CD4-positive, CD25-positive, alpha-beta regulatory T cell (primary cell): Measurements from ENCODE around the gene C11orf91. TPM values are rescaled to one million over a fixed set of nuclear protein-coding genes. Genes with fewer than 3 reads are reported as not detected.

Source experiments
- ATAC-seq, 2 donors: fragments of 150-1000 bp; cut with Tn5 transposase; one replicate each; pipeline ENCODE4 v1.10.0; 2021; ENCODE audit warnings: low read depth in 2 of 2, moderate number of reproducible peaks in 2 of 2, moderate library complexity in 1 of 2
- DNase-seq, 3 donors: peaks; one replicate each; pipeline versions ENCODE4 v3.0.0 to v3.0.0-alpha.2; 2012 to 2022; ENCODE audit warnings: mixed read lengths in 1 of 3
- H3K27ac ChIP-seq: one replicate; pipeline ENCODE4 v1.7.0; 2013; ENCODE audit warnings: mild to moderate bottlenecking, low read length; ENCODE audit not compliant: insufficient read depth, poor library complexity, severe bottlenecking
- H3K27me3 ChIP-seq: one replicate; pipeline ENCODE4 v1.7.0; 2013; ENCODE audit warnings: low read length; ENCODE audit not compliant: control insufficient read depth, insufficient read depth
- H3K36me3 ChIP-seq: one replicate; pipeline ENCODE4 v1.7.0; 2013; ENCODE audit warnings: mild to moderate bottlenecking, low read length, moderate library complexity; ENCODE audit not compliant: control insufficient read depth, insufficient read depth
- H3K4me1 ChIP-seq: 2 replicates; pipeline ENCODE4 v1.7.0; 2013; ENCODE audit warnings: mild to moderate bottlenecking, low read length; ENCODE audit not compliant: insufficient read depth, control insufficient read depth, poor library complexity, severe bottlenecking
- H3K4me3 ChIP-seq: one replicate; pipeline ENCODE4 v1.7.0; 2013; ENCODE audit warnings: low read depth, mild to moderate bottlenecking, low read length, moderate library complexity
- H3K9me3 ChIP-seq, 2 experiments: 1 replicate in 1 of 2; 2 replicates in 1 of 2; pipeline ENCODE4 v1.7.0; 2013; ENCODE audit warnings: low read length in 2 of 2, mild to moderate bottlenecking in 1 of 2, moderate library complexity in 1 of 2; ENCODE audit not compliant: control insufficient read depth in 2 of 2
- H3K27ac Mint-ChIP-seq, 3 donors: one replicate each; pipeline ENCODE4 v1.8.0; 2020 to 2022; ENCODE audit warnings: mild to moderate bottlenecking in 3 of 3, mixed read lengths in 3 of 3, moderate library complexity in 2 of 3
- H3K27me3 Mint-ChIP-seq: one replicate; pipeline ENCODE4 v1.8.0; 2022; ENCODE audit warnings: mild to moderate bottlenecking, mixed read lengths
- H3K36me3 Mint-ChIP-seq: one replicate; pipeline ENCODE4 v1.8.0; 2020; ENCODE audit warnings: mixed read lengths
- H3K4me1 Mint-ChIP-seq, 4 donors: one replicate each; pipeline ENCODE4 v1.8.0; 2020 to 2022; ENCODE audit warnings: mixed read lengths in 4 of 4, mild to moderate bottlenecking in 1 of 4
- H3K4me3 Mint-ChIP-seq, 4 donors: one replicate each; pipeline ENCODE4 v1.8.0; 2020 to 2022; ENCODE audit warnings: mild to moderate bottlenecking in 4 of 4, mixed read lengths in 4 of 4, moderate library complexity in 3 of 4
- H3K9me3 Mint-ChIP-seq, 7 donors: one replicate each; pipeline ENCODE4 v1.8.0; 2020 to 2022; ENCODE audit warnings: mixed read lengths in 7 of 7, mild to moderate bottlenecking in 3 of 7, moderate library complexity in 2 of 7
- polyA plus RNA-seq, 4 donors: library from polyadenylated mRNA; unstranded; fragments of 300-500 nt; fragmentation: Illumina TruSeq; gene quantifications; one replicate each; pipeline ENCODE4 v1.2.3, GENCODE V29; 2021
- total RNA-seq: library from RNA; stranded (reverse); gene quantifications from one replicate; pipeline ENCODE4 v1.2.3, GENCODE V29; 2022

C11orf91 gene
- total and polyA plus RNA-seq, 5 donors from 2014 or later = not detected

DNA sequence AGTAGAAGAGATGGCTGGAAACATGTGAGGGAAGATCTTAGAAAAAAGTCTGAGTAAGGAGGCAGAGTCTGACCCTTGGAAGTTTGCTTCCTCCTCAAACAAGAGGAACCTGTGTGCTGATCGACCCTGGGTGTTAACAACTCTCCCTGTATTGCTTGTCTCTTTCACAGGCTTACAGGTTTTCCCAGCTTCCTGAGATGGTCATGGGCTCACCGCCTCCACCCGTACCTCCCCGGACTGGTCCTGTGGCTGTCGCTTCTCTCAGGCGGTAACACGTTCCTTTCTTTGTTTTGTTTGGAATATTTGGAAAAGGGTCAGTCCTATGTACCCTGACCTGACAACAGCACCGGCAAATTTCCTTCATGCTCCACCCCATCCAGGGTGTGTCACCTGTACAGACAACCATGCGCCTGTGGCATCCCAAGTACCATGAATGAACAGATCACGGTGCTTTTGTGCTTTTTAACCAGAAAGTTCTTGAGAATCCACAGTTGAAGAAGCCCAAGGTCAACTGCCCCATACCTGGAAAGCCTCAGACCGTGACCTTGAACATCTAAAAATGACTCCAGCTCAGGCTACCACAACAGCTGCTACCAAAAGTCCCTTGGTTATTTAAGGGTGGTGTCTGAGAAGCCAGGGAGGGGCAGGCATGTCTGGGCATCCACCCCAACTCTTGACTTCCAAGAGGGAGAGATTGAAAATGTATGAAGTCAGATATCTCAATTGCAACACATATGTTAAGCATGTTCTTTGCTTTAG, 44.6 kb downstream of the C11orf91 start:
- ATAC-seq = no peak
- Mint-ChIP-seq H3K9me3 (peaks cover 0 to 2% (median 0%) of the 10 kb centered on the region in 7 donors), H3K4me3 (no peak overlapping the region), H3K27ac (no peak overlapping the region), H3K27me3 (peaks cover 10% of the 10 kb centered on the region), H3K4me1 (no peaks in the 10 kb centered on the region), H3K36me3 (no peaks in the 10 kb centered on the region)
- H3K27ac ChIP-seq = no peak overlapping the region
- no peaks in the 10 kb centered on the region for H3K4me1 ChIP-seq
- DNase-seq = no peak
- no peaks in the 10 kb centered on the region for H3K9me3 ChIP-seq
- no peaks in the 10 kb centered on the region for H3K27me3 ChIP-seq
- H3K36me3 ChIP-seq = no peaks in the 10 kb centered on the region
- no peak overlapping the region for H3K4me3 ChIP-seq

DNA sequence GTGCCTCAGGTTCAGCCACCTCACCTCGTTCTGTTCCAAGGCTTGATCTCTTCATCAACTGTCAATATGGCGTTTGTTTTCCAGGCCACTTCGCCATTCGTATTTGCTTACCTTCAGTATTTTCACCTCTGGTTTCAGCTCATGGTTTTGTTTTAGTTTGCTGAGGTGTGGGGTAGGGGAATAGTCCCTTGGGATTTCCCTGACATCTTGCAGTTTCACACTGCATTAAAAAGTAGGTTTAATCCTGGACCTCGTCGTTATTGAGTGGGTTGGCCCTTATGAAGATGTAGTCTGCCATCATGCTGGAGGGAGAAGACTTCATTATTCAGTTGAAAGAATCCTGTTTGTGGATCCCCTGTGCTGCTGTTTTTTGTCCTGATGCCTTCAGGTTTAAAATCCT, 46.0 kb downstream of the C11orf91 start:
- H3K27me3 Mint-ChIP-seq = peaks cover 14% of the 10 kb centered on the region
- Histone ChIP-seq H3K27ac (no peak overlapping the region), H3K9me3 (no peaks in the 10 kb centered on the region), H3K36me3 (no peaks in the 10 kb centered on the region), H3K4me3 (no peak overlapping the region), H3K27me3 (no peaks in the 10 kb centered on the region), H3K4me1 (no peaks in the 10 kb centered on the region)
- H3K9me3 Mint-ChIP-seq = peaks cover 0 to 2% (median 0%) of the 10 kb centered on the region in 7 donors
- H3K27ac Mint-ChIP-seq = no peak overlapping the region
- no peaks in the 10 kb centered on the region for H3K4me1 Mint-ChIP-seq
- H3K36me3 Mint-ChIP-seq = no peaks in the 10 kb centered on the region
- DNase-seq (no peak), ATAC-seq (no peak)
- no peak overlapping the region for H3K4me3 Mint-ChIP-seq

DNA sequence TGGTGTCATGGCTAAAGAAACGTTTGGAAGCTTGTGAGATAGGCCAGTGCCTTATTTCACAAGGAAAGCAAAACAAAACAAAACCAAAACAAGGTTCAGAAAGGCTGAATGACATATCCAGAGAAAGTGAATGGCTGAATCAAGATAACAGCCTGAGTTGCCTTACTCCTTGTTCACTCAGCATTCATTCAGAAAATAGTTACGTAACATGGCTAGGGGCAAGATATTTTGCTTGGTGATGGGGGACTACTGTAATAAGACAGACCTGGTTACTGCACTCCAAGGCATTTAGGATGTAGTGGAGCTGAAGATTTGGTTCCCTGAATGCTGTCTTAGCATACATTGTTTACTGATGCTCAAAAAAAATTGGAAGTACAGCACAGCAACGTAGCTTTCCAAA, 47.7 kb downstream of the C11orf91 start:
- ATAC-seq = no peak

DNA sequence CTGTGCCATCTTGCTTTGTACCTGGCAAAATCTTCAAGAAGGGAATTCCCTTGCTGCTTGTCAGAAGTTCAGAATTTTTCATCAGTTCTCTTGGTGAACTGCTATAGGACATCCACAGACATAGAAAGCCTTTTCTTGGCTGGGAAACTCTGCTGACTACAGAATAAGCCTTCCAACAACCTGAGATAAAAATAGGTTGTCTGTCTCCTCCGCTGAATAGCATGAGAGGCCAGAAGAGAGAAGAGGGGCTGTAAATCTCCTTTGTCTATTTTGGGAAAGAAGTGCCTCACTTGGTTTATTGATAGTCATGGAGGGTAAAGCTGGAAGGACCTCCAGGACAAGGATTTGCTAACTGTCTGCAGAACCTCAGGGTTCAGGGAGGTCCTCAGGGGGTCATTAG, 48.2 kb downstream of the C11orf91 start:
- no peaks in the 10 kb centered on the region for H3K4me1 ChIP-seq
- Mint-ChIP-seq H3K27me3 (peaks cover 14% of the 10 kb centered on the region), H3K4me3 (no peak overlapping the region), H3K36me3 (no peaks in the 10 kb centered on the region), H3K9me3 (peaks cover 0 to 2% (median 0%) of the 10 kb centered on the region in 7 donors), H3K27ac (no peak overlapping the region), H3K4me1 (no peaks in the 10 kb centered on the region)
- H3K27ac ChIP-seq = no peak overlapping the region
- H3K36me3 ChIP-seq = no peaks in the 10 kb centered on the region
- H3K4me3 ChIP-seq = no peak overlapping the region
- no peaks in the 10 kb centered on the region for H3K9me3 ChIP-seq
- no peak for DNase-seq
- H3K27me3 ChIP-seq = no peaks in the 10 kb centered on the region
- ATAC-seq = no peak

More for the DNA sequence above, 47.7 kb downstream of the C11orf91 start:
- Mint-ChIP-seq H3K36me3 (no peaks in the 10 kb centered on the region), H3K4me1 (no peaks in the 10 kb centered on the region), H3K4me3 (no peak overlapping the region), H3K27me3 (peaks cover 14% of the 10 kb centered on the region), H3K27ac (no peak overlapping the region), H3K9me3 (peaks cover 0 to 2% (median 0%) of the 10 kb centered on the region in 7 donors)
- H3K4me3 ChIP-seq = no peak overlapping the region
- H3K27me3 ChIP-seq = no peaks in the 10 kb centered on the region
- H3K4me1 ChIP-seq = no peaks in the 10 kb centered on the region
- no peaks in the 10 kb centered on the region for H3K9me3 ChIP-seq
- no peak overlapping the region for H3K27ac ChIP-seq
- no peak for DNase-seq
- H3K36me3 ChIP-seq = no peaks in the 10 kb centered on the region

DNA sequence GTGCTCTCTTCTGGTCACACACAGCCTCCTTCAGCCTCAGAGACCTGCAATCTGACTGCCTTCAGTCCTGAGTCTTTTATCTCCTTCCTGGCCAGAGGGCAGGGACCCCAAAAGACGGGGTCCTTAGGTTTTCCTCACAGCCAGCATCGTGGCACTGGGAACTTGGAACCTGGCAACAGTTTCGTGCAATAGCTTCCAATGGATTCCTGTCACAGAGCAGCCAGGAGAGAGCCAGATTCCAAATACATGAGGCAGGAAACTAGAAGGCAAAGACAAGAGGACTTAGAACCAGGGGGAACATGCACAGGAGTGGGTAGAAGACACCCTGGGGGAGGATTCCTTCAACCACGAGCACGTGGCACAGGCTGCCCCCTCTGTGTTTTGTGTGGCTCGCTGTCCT, 48.6 kb downstream of the C11orf91 start:
- Mint-ChIP-seq H3K4me3 (no peak overlapping the region), H3K4me1 (no peaks in the 10 kb centered on the region), H3K36me3 (no peaks in the 10 kb centered on the region), H3K27me3 (peaks cover 14% of the 10 kb centered on the region), H3K9me3 (peaks cover 0 to 2% (median 0%) of the 10 kb centered on the region in 7 donors), H3K27ac (no peak overlapping the region)
- DNase-seq (no peak), ATAC-seq (no peak)
- Histone ChIP-seq H3K27ac (no peak overlapping the region), H3K9me3 (no peaks in the 10 kb centered on the region), H3K4me1 (no peaks in the 10 kb centered on the region), H3K4me3 (no peak overlapping the region), H3K27me3 (no peaks in the 10 kb centered on the region), H3K36me3 (no peaks in the 10 kb centered on the region)

DNA sequence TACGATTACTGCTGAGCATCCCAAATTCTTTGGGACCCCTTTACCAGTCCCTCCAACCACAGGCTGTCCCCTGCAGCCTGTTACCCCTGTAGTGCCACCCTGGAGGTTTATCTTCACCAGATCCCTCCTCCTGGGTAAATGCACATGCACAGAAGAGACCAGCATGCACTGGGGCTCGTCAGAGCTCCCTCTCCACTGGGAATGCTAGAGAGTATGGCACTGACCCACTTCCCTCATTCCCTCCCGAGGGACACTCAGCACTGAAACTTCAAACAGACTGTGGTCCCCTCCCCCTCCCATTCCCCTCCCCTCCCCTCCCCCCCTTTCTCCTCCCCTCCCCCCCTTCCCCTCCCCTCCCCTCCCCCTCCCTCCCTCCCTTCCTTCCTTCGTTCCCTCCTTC, 49.1 kb downstream of the C11orf91 start:
- no peak for DNase-seq
- H3K4me3 Mint-ChIP-seq = no peak overlapping the region
- Histone ChIP-seq H3K9me3 (no peaks in the 10 kb centered on the region), H3K36me3 (no peaks in the 10 kb centered on the region), H3K27ac (no peak overlapping the region), H3K4me1 (no peaks in the 10 kb centered on the region), H3K4me3 (no peak overlapping the region), H3K27me3 (no peaks in the 10 kb centered on the region)
- H3K9me3 Mint-ChIP-seq = peaks cover 0 to 2% (median 0%) of the 10 kb centered on the region in 7 donors
- H3K36me3 Mint-ChIP-seq = no peaks in the 10 kb centered on the region
- H3K27ac Mint-ChIP-seq = no peak overlapping the region
- ATAC-seq = no peak
- H3K27me3 Mint-ChIP-seq = peaks cover 14% of the 10 kb centered on the region
- H3K4me1 Mint-ChIP-seq = no peaks in the 10 kb centered on the region

DNA sequence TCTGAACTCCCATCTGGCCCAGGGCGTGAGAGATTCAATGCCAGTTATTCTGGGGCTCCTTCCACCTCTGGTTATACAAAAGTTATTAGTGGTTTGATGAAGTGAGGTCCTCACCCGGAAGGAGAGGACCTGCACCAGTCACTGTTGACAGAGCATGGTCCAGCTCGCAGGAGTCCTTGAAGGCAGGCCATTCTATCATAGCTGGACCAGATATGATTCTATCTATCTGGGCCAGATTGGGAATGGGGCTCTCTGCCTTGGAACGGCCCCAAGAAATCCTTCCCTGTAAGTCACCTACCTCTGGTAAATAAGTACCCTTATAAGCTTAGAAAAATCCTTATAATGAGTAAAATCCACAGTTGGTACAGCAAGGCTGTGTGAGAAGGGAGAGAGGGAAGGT, 50.7 kb downstream of the C11orf91 start:
- no peak overlapping the region for H3K4me3 ChIP-seq
- ATAC-seq (no peak), DNase-seq (no peak)
- Mint-ChIP-seq H3K9me3 (peaks cover 0 to 3% (median 0%) of the 10 kb centered on the region in 7 donors), H3K27ac (no peak overlapping the region), H3K4me1 (no peaks in the 10 kb centered on the region), H3K4me3 (no peak overlapping the region), H3K27me3 (peaks cover 14% of the 10 kb centered on the region), H3K36me3 (no peaks in the 10 kb centered on the region)
- H3K9me3 ChIP-seq = no peaks in the 10 kb centered on the region
- H3K4me1 ChIP-seq = no peaks in the 10 kb centered on the region
- no peaks in the 10 kb centered on the region for H3K36me3 ChIP-seq
- no peaks in the 10 kb centered on the region for H3K27me3 ChIP-seq
- no peak overlapping the region for H3K27ac ChIP-seq
